Astrocyte of the spinal cord (primary cell): Measurements from ENCODE around the gene UBQLN1.

Experiments used
- DNase-seq: peaks from one replicate; pipeline ENCODE4 v3.0.0; 2011; ENCODE audit warnings: low read depth, low spot score
- H3K4me3 ChIP-seq: 2 replicates; pipeline ENCODE4 v1.5.1; 2011; ENCODE audit warnings: low read depth, mild to moderate bottlenecking, low read length, moderate library complexity
- CTCF ChIP-seq: IDR thresholded peaks from 2 replicates; pipeline ENCODE4 v1.5.1; 2012; ENCODE audit warnings: low read depth, mild to moderate bottlenecking, low read length, inconsistent platforms
- in situ Hi-C: cut with HindIII; loops from 2 replicates; pipeline ENCODE4 v1.10.0; 2017; ENCODE audit warnings: low sequenced_read_pairs

Gene UBQLN1

GRCh38 chr9:83655433-83655832 is 52.3 kb downstream of the UBQLN1 start:
- in situ Hi-C loops, result no loop called here
- TF ChIP-seq CTCF, result no peak
- no peak for DNase-seq
- H3K4me3 ChIP-seq, result no peak overlapping the region

GRCh38 chr9:83652433-83652832 is 55.3 kb downstream of the UBQLN1 start:
- in situ Hi-C loops, result no loop called here
- no peak for TF ChIP-seq CTCF
- DNase-seq, result no peak
- H3K4me3 ChIP-seq, result no peak overlapping the region

GRCh38 chr9:83651558-83651957 is 56.2 kb downstream of the UBQLN1 start:
- no peak for TF ChIP-seq CTCF
- no peak overlapping the region for H3K4me3 ChIP-seq
- no peak for DNase-seq
- in situ Hi-C loops, result no loop called here

- no peak overlapping the region for H3K4me3 ChIP-seq
- DNase-seq, result no peak
- TF ChIP-seq CTCF, result no peak
- in situ Hi-C loops, result no loop called here
Observed at GRCh38 chr9:83649515-83649914, 58.2 kb downstream of the UBQLN1 start.

- in situ Hi-C loops, result no loop called here
Observed at GRCh38 chr9:83649080-83649479, 58.7 kb downstream of the UBQLN1 start.

GRCh38 chr9:83646500-83647239 is 61.1 kb downstream of the UBQLN1 start:
- TF ChIP-seq CTCF, result no peak
- in situ Hi-C loops, result no loop called here
- no peak overlapping the region for H3K4me3 ChIP-seq
- no peak for DNase-seq

More at GRCh38 chr9:83649080-83649479, 58.7 kb downstream of the UBQLN1 start:
- TF ChIP-seq CTCF, result peak; percentile 78
- DNase-seq, result peak; percentile 10
- no peak overlapping the region for H3K4me3 ChIP-seq
